OCI-LY7 (cell line): Measurements from ENCODE around the gene HSPA4. TPM values are rescaled to one million over a fixed set of nuclear protein-coding genes. Genes with fewer than 3 reads are reported as not detected.

Experiments used
- BruUV-seq: library from RNA; stranded (reverse); fragments of 400-500 nt; replicated peaks from 2 replicates; lab custom pipeline; 2021; lab: Mats Ljungman, UMichigan
- CTCF ChIA-PET: fragments of 300-600 bp; sonication (Branson Sonifier 250); formaldehyde crosslinking; loops from one replicate; lab custom pipeline; 2022; ENCODE audit warnings: antibody characterized with exemption; ENCODE audit not compliant: unreplicated experiment; lab: Charles Lee
- POLR2A ChIA-PET: fragments of 300-600 bp; sonication (Branson Sonifier 250); formaldehyde crosslinking; loops from one replicate; lab custom pipeline; 2022; ENCODE audit warnings: antibody characterized with exemption; lab: Charles Lee
- DNase-seq: peaks from one replicate; pipeline ENCODE4 v3.0.0-alpha.2; 2015; ENCODE audit warnings: low spot score
- H2AFZ ChIP-seq: fragments of 200-600 bp; sonication (generic), shearing (Covaris generic); 2 replicates; pipeline ENCODE4 v1.6.1; 2014; ENCODE audit warnings: mild to moderate bottlenecking, antibody characterized with exemption, low read length, moderate library complexity
- H3K27ac ChIP-seq: fragments of 200-600 bp; sonication (generic); 2 replicates; pipeline ENCODE4 v1.5.1; 2014; ENCODE audit warnings: mixed run types, low read depth, mild to moderate bottlenecking, moderate library complexity, low read length, inconsistent platforms; ENCODE audit not compliant: poor library complexity, severe bottlenecking
- H3K36me3 ChIP-seq: fragments of 200-600 bp; sonication (generic); 2 replicates; pipeline ENCODE4 v1.6.1; 2014; ENCODE audit warnings: mild to moderate bottlenecking, antibody characterized with exemption, low read length, moderate library complexity, mixed read lengths; ENCODE audit not compliant: insufficient read depth
- H3K4me1 ChIP-seq: fragments of 200-600 bp; sonication (generic); 2 replicates; pipeline ENCODE4 v1.5.1; 2014; ENCODE audit warnings: mild to moderate bottlenecking, low read length; ENCODE audit not compliant: insufficient read depth, poor library complexity, severe bottlenecking
- H3K4me2 ChIP-seq: fragments of 200-600 bp; sonication (generic); 2 replicates; pipeline ENCODE4 v1.6.1; 2014; ENCODE audit warnings: mild to moderate bottlenecking, low read length
- H3K4me3 ChIP-seq: fragments of 200-600 bp; sonication (generic); 2 replicates; pipeline ENCODE4 v1.5.1; 2014; ENCODE audit warnings: mild to moderate bottlenecking, low read depth, low read length; ENCODE audit not compliant: poor library complexity, severe bottlenecking
- H3K79me2 ChIP-seq: fragments of 200-600 bp; sonication (generic); 2 replicates; pipeline ENCODE4 v1.6.1; 2016; ENCODE audit warnings: low read depth, mild to moderate bottlenecking, low read length, moderate library complexity, mixed read lengths; ENCODE audit not compliant: insufficient read depth
- H3K9me2 ChIP-seq: fragments of 200-600 bp; sonication (generic); 2 replicates; pipeline ENCODE4 v1.6.1; 2016; ENCODE audit warnings: mild to moderate bottlenecking, low read length, mixed read lengths; ENCODE audit not compliant: insufficient read depth
- H3K9me3 ChIP-seq: fragments of 200-600 bp; sonication (generic); 2 replicates; pipeline ENCODE4 v1.6.1; 2014; ENCODE audit warnings: mild to moderate bottlenecking, mixed run types, low read length, mixed read lengths
- H4K20me1 ChIP-seq: fragments of 200-600 bp; sonication (generic); 2 replicates; pipeline ENCODE4 v1.6.1; 2014; ENCODE audit warnings: mild to moderate bottlenecking, antibody characterized with exemption, low read length, moderate library complexity, mixed read lengths; ENCODE audit not compliant: insufficient read depth
- CTCF ChIP-seq: fragments of 200-600 bp; sonication (generic); conservative IDR thresholded peaks from 2 replicates; pipeline ENCODE4 v1.5.1; 2014; ENCODE audit warnings: mild to moderate bottlenecking, antibody characterized with exemption, low read length, moderate library complexity, mixed read lengths
- EZH2phosphoT487 ChIP-seq: fragments of 200-600 bp; sonication (generic); IDR thresholded peaks from 2 replicates; pipeline ENCODE4 v1.6.1; 2018; ENCODE audit warnings: low read depth, borderline replicate concordance, mild to moderate bottlenecking, mixed run types, antibody characterized with exemption, low read length, moderate library complexity, mixed read lengths
- intact Hi-C: fragments of 100-400 bp; cut with micrococcal nuclease; formaldehyde crosslinking; loops from one replicate; pipeline ENCODE4 v1.10.0; 2022; ENCODE audit not compliant: unreplicated experiment
- total RNA-seq, 2 experiments: library from RNA; depleted of rRNA in 1 of 2; stranded (reverse); fragments of >200 nt in 1 of 2; shearing (Covaris generic) in 1 of 2; gene quantifications; 2 replicates each; pipeline ENCODE4 v1.2.3, GENCODE V29; 2014 to 2022

The HSPA4 gene
- total RNA-seq, 2 experiments from 2014 or later: 65.4 to 226 TPM

GRCh38 chr5:133142782-133143181 lies 91.0 kb downstream of the HSPA4 start:
- Histone ChIP-seq H3K9me3 (no peaks in the 10 kb centered on the region), H3K4me1 (no peaks in the 10 kb centered on the region), H2AFZ (no peak overlapping the region), H3K9me2 (no peaks in the 10 kb centered on the region), H3K79me2 (no peaks in the 10 kb centered on the region), H3K27ac (no peak overlapping the region), H4K20me1 (no peaks in the 10 kb centered on the region), H3K36me3 (no peaks in the 10 kb centered on the region), H3K4me3 (no peak overlapping the region), H3K4me2 (no peak overlapping the region)
- intact Hi-C loops: no loop called here
- TF ChIP-seq CTCF (no peak), EZH2phosphoT487 (no peak)
- ChIA-PET CTCF (no interaction called here), POLR2A (interaction anchor here (0.6 kb wide), 1 partner anchor 309 kb away, joined by 3 read pairs; no protein-coding TSS in a partner anchor)
- no TSS peak for BruUV-seq
- DNase-seq: no peak

- TF ChIP-seq CTCF: no peak
- no peak for TF ChIP-seq EZH2phosphoT487
- H3K36me3 ChIP-seq: no peaks in the 10 kb centered on the region
- no peak overlapping the region for H2AFZ ChIP-seq
- ChIA-PET CTCF (no interaction called here), POLR2A (no interaction called here)
- BruUV-seq: no TSS peak
- no peaks in the 10 kb centered on the region for H4K20me1 ChIP-seq
- no peaks in the 10 kb centered on the region for H3K79me2 ChIP-seq
- H3K27ac ChIP-seq: no peak overlapping the region
- no peaks in the 10 kb centered on the region for H3K4me1 ChIP-seq
- no peak for DNase-seq
- H3K9me2 ChIP-seq: no peaks in the 10 kb centered on the region
- intact Hi-C loops: no loop called here
- no peaks in the 10 kb centered on the region for H3K9me3 ChIP-seq
- no peak overlapping the region for H3K4me2 ChIP-seq
- H3K4me3 ChIP-seq: no peak overlapping the region
These were observed 92.6 kb downstream of the HSPA4 start for GRCh38 chr5:133144245-133144981.

- no TSS peak for BruUV-seq
- POLR2A ChIA-PET: no interaction called here
- Histone ChIP-seq H3K79me2 (no peaks in the 10 kb centered on the region), H3K4me1 (no peaks in the 10 kb centered on the region), H4K20me1 (no peaks in the 10 kb centered on the region), H3K4me2 (no peak overlapping the region), H3K4me3 (no peak overlapping the region), H3K9me3 (no peaks in the 10 kb centered on the region), H3K27ac (no peak overlapping the region), H3K9me2 (no peaks in the 10 kb centered on the region), H3K36me3 (no peaks in the 10 kb centered on the region), H2AFZ (no peak overlapping the region)
- TF ChIP-seq EZH2phosphoT487: no peak
- TF ChIP-seq CTCF: no peak
- intact Hi-C loops: no loop called here
- no peak for DNase-seq
- CTCF ChIA-PET: no interaction called here
These were observed 93.8 kb downstream of the HSPA4 start for GRCh38 chr5:133145436-133146170.
